SU-DHL-6 (cell line): ENCODE measurements around the gene LASP1NB.

ENCODE experiments used
- H2AFZ ChIP-seq: fragments of 200-600 bp; sonication (generic); 2 replicates; pipeline ENCODE4 v1.6.1; 2014; ENCODE audit warnings: low read depth, mild to moderate bottlenecking, moderate library complexity, mixed read lengths, antibody characterized with exemption, low read length; ENCODE audit not compliant: severe bottlenecking
- H3F3A ChIP-seq: fragments of 200-600 bp; shearing (Covaris generic); 2 replicates; pipeline ENCODE4 v1.6.0; 2016; ENCODE audit warnings: antibody characterized with exemption, mild to moderate bottlenecking; ENCODE audit not compliant: insufficient read depth
- H3K27ac ChIP-seq: fragments of 200-600 bp; sonication (generic); 2 replicates; pipeline ENCODE4 v1.5.1; 2016; ENCODE audit warnings: low read depth, mild to moderate bottlenecking, low read length, moderate library complexity, mixed read lengths
- H3K27me3 ChIP-seq: fragments of 200-600 bp; sonication (generic), shearing (Covaris generic); 2 replicates; pipeline ENCODE4 v1.6.0; 2014; ENCODE audit warnings: mild to moderate bottlenecking, low read length
- H3K36me3 ChIP-seq: fragments of 200-600 bp; sonication (generic); 2 replicates; pipeline ENCODE4 v1.6.1; 2014; ENCODE audit warnings: mild to moderate bottlenecking, low read length, mixed read lengths
- H3K4me2 ChIP-seq: fragments of 300-600, 200-600 bp; shearing (Covaris generic), sonication (generic); 2 replicates; pipeline ENCODE4 v1.6.0; 2014; ENCODE audit warnings: low read length, low read depth, mild to moderate bottlenecking; ENCODE audit not compliant: poor library complexity, severe bottlenecking
- H3K4me3 ChIP-seq: fragments of 200-600 bp; sonication (generic); 2 replicates; pipeline ENCODE4 v1.5.1; 2014; ENCODE audit warnings: antibody characterized with exemption, low read length, mild to moderate bottlenecking, mixed read lengths; ENCODE audit not compliant: insufficient read depth, poor library complexity, severe bottlenecking
- H3K79me2 ChIP-seq: fragments of 200-600 bp; sonication (generic); 2 replicates; pipeline ENCODE4 v1.6.1; 2014; ENCODE audit warnings: mild to moderate bottlenecking, low read length, moderate library complexity; ENCODE audit not compliant: insufficient read depth
- H3K9ac ChIP-seq: fragments of 200-600 bp; sonication (generic); 2 replicates; pipeline ENCODE4 v1.7.0; 2014; ENCODE audit warnings: mild to moderate bottlenecking, low read length
- H3K9me2 ChIP-seq: fragments of 200-600 bp; sonication (generic); replicated peaks from 2 replicates; pipeline ENCODE4 v1.6.1; 2014; ENCODE audit warnings: low read length; ENCODE audit not compliant: insufficient read depth
- H3K9me3 ChIP-seq: fragments of 200-600 bp; sonication (generic); 2 replicates; pipeline ENCODE4 v1.6.1; 2014; ENCODE audit warnings: low read length, mixed read lengths; ENCODE audit not compliant: insufficient read depth
- H4K20me1 ChIP-seq: fragments of 200-600 bp; sonication (generic); 2 replicates; pipeline ENCODE4 v1.6.1; 2014; ENCODE audit warnings: low read depth, mild to moderate bottlenecking, antibody characterized with exemption, low read length, moderate library complexity, mixed read lengths
- EZH2phosphoT487 ChIP-seq: fragments of 200-600 bp; sonication (generic), shearing (Covaris generic); conservative IDR thresholded peaks from 2 replicates; pipeline ENCODE4 v1.6.1; 2018; ENCODE audit warnings: mild to moderate bottlenecking, antibody characterized with exemption, low read length, moderate library complexity, mixed read lengths
- TF ChIP-seq, protein P1 (sequence below): fragments of 200-600 bp; sonication (generic); IDR thresholded peaks from one replicate; pipeline ENCODE4 v1.5.1; 2017; ENCODE audit warnings: antibody characterized with exemption, mild to moderate bottlenecking, low read length, moderate library complexity; ENCODE audit not compliant: insufficient read depth, poor library complexity, severe bottlenecking

LASP1NB gene

GRCh38 chr17:38885044-38885727, 40.2 kb upstream of the LASP1NB start:
- H3F3A ChIP-seq = no peaks in the 10 kb centered on the region
- no peaks in the 10 kb centered on the region for H3K9me3 ChIP-seq
- no peaks in the 10 kb centered on the region for H3K9me2 ChIP-seq
- no peaks in the 10 kb centered on the region for H3K27me3 ChIP-seq
- H3K9ac ChIP-seq = no peak overlapping the region
- TF ChIP-seq EZH2phosphoT487 = no peak
- TF ChIP-seq, protein P1, sequence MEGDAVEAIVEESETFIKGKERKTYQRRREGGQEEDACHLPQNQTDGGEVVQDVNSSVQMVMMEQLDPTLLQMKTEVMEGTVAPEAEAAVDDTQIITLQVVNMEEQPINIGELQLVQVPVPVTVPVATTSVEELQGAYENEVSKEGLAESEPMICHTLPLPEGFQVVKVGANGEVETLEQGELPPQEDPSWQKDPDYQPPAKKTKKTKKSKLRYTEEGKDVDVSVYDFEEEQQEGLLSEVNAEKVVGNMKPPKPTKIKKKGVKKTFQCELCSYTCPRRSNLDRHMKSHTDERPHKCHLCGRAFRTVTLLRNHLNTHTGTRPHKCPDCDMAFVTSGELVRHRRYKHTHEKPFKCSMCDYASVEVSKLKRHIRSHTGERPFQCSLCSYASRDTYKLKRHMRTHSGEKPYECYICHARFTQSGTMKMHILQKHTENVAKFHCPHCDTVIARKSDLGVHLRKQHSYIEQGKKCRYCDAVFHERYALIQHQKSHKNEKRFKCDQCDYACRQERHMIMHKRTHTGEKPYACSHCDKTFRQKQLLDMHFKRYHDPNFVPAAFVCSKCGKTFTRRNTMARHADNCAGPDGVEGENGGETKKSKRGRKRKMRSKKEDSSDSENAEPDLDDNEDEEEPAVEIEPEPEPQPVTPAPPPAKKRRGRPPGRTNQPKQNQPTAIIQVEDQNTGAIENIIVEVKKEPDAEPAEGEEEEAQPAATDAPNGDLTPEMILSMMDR = no peak
- no peak overlapping the region for H2AFZ ChIP-seq
- no peaks in the 10 kb centered on the region for H4K20me1 ChIP-seq
- H3K36me3 ChIP-seq = no peaks in the 10 kb centered on the region
- no peak overlapping the region for H3K4me2 ChIP-seq
- no peak overlapping the region for H3K27ac ChIP-seq
- H3K79me2 ChIP-seq = peaks cover 68% of the 10 kb centered on the region
- no peak overlapping the region for H3K4me3 ChIP-seq

DNA sequence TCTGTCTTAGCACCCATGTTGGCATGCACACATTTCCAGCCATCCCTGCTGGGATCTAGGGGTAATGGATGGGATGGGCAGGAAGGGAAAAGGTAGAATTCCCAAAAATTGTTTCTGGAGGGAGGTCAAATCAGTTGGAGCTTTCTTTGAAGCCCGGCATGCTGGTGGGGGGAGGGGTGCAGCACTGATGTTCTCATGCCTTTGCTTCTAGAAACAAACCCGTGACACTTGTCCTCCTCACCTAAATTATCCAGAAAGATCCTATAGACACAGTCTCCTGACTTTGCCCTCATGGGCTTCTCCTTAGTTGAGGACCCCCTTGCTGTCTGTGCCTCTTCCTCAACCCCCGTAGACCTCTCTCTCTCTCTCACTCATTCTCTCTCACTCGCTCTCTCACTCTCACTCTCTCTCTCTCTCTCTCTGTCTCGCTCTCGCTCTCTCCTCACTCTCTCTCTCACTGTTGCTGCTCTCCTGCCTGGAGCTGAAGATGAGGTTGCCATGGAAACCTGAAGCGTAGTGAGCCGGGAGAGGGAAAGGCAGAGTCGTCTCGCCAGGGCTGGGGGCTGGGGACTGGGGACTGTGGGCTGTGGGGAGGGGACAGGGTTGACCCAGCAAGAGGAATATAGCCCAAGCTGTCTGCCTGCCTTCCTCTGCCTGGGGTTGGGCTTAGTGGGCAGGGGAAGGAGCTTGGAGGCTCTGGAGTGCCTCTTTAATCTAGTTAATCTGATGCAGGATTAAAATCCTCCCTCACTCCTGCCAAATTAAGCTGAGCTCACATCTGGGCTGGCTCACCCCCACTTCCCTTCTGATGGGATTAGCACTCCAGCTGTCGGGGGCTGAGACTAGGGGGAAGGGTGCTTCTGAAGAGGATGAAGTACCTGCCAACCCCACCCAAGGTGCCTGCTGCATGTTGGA, 39.4 kb upstream of the LASP1NB start:
- H3K9me2 ChIP-seq = no peaks in the 10 kb centered on the region
- no peak overlapping the region for H3K4me3 ChIP-seq
- H3K36me3 ChIP-seq = no peaks in the 10 kb centered on the region
- H3K79me2 ChIP-seq = peaks cover 60% of the 10 kb centered on the region
- H4K20me1 ChIP-seq = no peaks in the 10 kb centered on the region
- no peaks in the 10 kb centered on the region for H3K9me3 ChIP-seq
- H3K27me3 ChIP-seq = no peaks in the 10 kb centered on the region
- H3K27ac ChIP-seq = no peak overlapping the region
- no peak overlapping the region for H3K9ac ChIP-seq
- no peak overlapping the region for H3K4me2 ChIP-seq
- TF ChIP-seq, protein P1 = no peak
- no peak for TF ChIP-seq EZH2phosphoT487
- no peak overlapping the region for H2AFZ ChIP-seq
- no peaks in the 10 kb centered on the region for H3F3A ChIP-seq

GRCh38 chr17:38886643-38887010, 38.8 kb upstream of the LASP1NB start:
- no peak overlapping the region for H3K4me2 ChIP-seq
- H3F3A ChIP-seq = no peaks in the 10 kb centered on the region
- no peak overlapping the region for H3K27ac ChIP-seq
- H4K20me1 ChIP-seq = no peaks in the 10 kb centered on the region
- H3K79me2 ChIP-seq = peaks cover 54% of the 10 kb centered on the region
- H3K4me3 ChIP-seq = no peak overlapping the region
- TF ChIP-seq, protein P1 = no peak
- TF ChIP-seq EZH2phosphoT487 = no peak
- H2AFZ ChIP-seq = no peak overlapping the region
- H3K9me3 ChIP-seq = no peaks in the 10 kb centered on the region
- H3K27me3 ChIP-seq = no peaks in the 10 kb centered on the region
- no peak overlapping the region for H3K9ac ChIP-seq
- no peaks in the 10 kb centered on the region for H3K36me3 ChIP-seq
- no peaks in the 10 kb centered on the region for H3K9me2 ChIP-seq
